Coronary artery (tissue), 2 donors: Measurements from ENCODE around the gene CCDC33.

Source experiments
- DNase-seq: peaks from one replicate; pipeline ENCODE4 v3.0.0-alpha.2; 2017; ENCODE audit warnings: low spot score
- H3K27ac ChIP-seq, 2 donors: fragments of 200-600 bp; sonication (generic); one replicate each; pipeline ENCODE4 v1.5.1; 2016 to 2019
- H3K4me3 ChIP-seq: fragments of 200-600 bp; sonication (generic); 2 replicates; pipeline ENCODE4 v1.5.1; 2016; ENCODE audit warnings: mild to moderate bottlenecking, moderate library complexity
- CTCF ChIP-seq: fragments of 200-600 bp; sonication (generic); IDR thresholded peaks from one replicate; pipeline ENCODE4 v1.5.1; 2019; ENCODE audit warnings: antibody characterized with exemption

CCDC33 gene

GRCh38 chr15:74214324-74215021 lies 21.7 kb upstream of the CCDC33 start:
- H3K27ac ChIP-seq: no peak overlapping the region
- H3K4me3 ChIP-seq: no peak overlapping the region
- no peak for TF ChIP-seq CTCF
- no peak for DNase-seq

GRCh38 chr15:74215958-74216357 lies 20.2 kb upstream of the CCDC33 start:
- no peak for TF ChIP-seq CTCF
- no peak overlapping the region for H3K4me3 ChIP-seq
- no peak overlapping the region for H3K27ac ChIP-seq
- no peak for DNase-seq

- no peak for TF ChIP-seq CTCF
- H3K4me3 ChIP-seq: no peak overlapping the region
- DNase-seq: no peak
- no peak overlapping the region for H3K27ac ChIP-seq
These were observed 19.2 kb upstream of the CCDC33 start for GRCh38 chr15:74216949-74217348.

GRCh38 chr15:74217907-74218885 lies 17.9 kb upstream of the CCDC33 start:
- no peak overlapping the region for H3K27ac ChIP-seq
- DNase-seq: no peak
- H3K4me3 ChIP-seq: no peak overlapping the region
- TF ChIP-seq CTCF: no peak

GRCh38 chr15:74220475-74221248 lies 15.5 kb upstream of the CCDC33 start:
- Histone ChIP-seq H3K4me3 (no peak overlapping the region), H3K27ac (no peak overlapping the region)
- no peak for DNase-seq
- TF ChIP-seq CTCF: no peak

GRCh38 chr15:74221399-74222239 lies 14.5 kb upstream of the CCDC33 start:
- no peak for TF ChIP-seq CTCF
- Histone ChIP-seq H3K27ac (no peak overlapping the region), H3K4me3 (no peak overlapping the region)
- no peak for DNase-seq
